Activated naive CD4-positive, alpha-beta T cell treated with Interleukin-2 at 50 U/mL for 16 hours (primary cell): ENCODE measurements around the gene PRELP.
A peak's percentile ranks its signal among the peaks of the same experiment; 100 is the strongest.
"Not testable (repeated sequence)": the region's sequence is repeated elsewhere in the genome, so short reads cannot be mapped to it uniquely, and the experiment has no call there.

Source experiments
- DNase-seq: peaks from one replicate; pipeline ENCODE4 v3.0.0-alpha.2; 2020

PRELP gene

DNA sequence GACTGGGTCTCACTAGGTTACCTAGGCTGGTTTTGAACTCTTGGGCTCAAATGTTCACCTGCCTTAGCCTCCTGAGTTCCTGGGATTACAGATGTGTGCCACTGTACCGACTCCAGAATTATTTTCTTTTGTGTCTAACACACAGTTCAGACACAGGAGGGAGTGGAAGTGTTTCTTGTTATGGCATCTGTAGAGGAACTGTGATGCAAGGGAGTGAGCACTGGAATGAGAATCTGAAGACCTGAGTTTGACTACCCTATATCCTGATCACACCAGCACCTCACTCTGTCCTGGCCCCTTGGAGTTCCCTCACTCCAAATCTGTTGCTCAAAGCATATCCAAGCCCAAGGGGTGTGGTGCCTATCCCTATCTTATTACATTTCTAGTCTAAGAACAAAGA, 33.5 kb downstream of the PRELP start:
- no peak for DNase-seq

DNA sequence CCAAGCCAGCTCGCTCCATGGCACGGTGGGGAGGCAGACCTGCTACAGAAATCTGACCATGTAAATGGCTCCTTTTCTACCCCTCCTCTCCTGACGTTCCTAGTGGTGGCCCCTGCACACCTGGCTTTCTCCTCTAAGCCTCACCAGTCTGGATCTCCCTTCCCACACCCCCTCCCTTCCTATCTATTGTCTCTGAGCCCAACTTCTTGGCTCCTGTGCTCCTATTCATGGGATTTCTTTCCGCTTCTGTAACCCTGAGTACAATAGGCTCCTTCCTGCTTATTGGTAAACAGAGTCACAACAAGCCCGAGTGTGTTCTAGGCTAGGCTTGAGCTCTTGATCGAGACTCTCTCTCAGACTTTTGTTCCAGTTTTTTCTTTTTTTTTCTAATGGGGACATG, 35.9 kb downstream of the PRELP start:
- no peak for DNase-seq

DNA sequence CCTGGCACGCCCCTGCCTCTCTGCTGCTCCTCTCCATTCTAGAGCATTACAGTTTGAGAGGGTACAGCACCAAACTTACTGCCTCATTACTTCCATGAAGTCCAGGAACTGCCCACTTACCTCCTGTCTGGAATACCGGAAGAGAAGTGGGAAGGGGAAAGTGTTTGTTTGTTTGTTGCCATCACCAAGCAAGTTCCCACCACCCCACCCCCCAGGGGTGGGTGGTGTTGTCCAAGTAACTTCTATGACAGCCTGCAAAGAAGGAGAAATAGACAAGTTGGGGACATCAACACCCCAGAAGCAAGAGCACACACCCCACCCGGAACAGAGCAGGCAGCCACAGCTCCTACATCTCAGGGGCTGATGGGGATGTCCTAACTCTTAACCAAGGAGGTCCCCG, 36.3 kb downstream of the PRELP start:
- no peak for DNase-seq

DNA sequence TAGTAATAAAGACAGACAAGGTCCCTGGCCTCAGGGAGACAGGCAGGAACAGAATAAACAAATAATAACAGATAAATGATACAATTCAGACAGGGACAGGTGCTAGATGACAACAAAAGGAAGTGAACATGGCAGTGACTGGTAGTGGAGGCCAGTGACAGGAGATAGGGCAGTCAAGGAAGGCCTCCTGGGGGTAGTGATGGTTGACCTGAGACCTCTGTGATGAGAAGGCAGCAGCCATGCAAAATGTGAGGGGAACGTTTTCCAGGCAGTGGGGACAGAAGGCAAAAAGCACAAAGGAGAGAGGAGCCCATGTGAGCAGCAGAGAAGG, 36.9 kb downstream of the PRELP start:
- no peak for DNase-seq

DNA sequence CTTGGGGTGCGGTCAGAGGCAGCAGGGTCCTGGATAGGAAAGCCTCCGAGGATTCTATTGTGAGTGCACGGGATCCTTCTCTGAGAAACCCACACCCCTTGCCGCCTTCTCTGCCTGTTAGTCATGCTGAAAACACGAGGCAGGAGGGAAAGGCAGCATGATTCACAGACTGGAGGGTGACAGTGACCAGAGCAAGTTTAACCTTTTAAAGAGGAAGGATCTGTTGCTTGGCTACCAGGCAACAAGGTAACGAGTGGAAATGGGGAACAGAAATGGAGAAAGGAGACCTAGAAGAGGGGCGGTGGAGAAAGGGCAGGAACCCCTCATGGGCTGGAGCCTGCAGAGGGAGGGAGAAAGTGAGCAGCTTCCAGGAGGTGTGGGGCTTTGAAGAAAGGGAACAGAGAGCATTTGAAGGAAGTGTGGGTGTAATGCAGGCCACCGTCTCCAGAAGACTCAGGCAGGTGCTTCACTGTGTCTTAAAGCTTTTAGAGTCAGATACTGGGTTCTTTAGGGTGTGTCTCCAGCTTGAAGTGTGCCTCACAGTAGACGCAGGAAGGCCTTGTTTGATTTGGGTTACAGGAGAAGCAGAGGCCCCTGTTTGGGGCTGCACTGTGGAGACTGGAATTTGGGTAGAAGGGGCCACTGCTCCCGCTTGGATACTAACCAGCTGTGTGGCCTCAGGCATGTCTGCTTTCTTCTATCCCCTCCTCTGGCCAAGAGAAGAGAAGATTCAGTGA, 37.4 kb downstream of the PRELP start:
- DNase-seq, result peak; percentile 17

DNA sequence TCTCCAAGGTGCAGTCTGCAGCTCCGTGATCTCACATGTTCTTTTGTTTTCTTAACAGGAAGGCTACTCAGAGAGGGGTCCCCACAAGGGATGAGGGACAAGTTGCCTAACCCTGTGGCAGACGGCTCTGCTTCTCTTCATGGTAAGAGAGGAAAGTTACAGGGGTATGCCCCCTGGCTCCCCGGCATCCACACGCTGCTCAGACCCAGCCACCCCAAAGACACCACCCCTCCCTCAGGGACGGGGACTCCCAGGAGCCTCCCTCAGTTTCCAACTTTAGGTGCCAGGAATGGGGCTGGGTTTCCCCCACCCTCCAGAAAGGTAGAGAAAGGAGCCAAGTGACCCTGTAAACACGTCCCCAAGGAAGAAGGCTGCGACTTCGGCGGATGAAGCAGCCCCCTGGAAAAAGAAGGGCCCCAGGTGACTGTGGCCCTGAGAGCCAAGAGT, 38.0 kb downstream of the PRELP start:
- no peak for DNase-seq

DNA sequence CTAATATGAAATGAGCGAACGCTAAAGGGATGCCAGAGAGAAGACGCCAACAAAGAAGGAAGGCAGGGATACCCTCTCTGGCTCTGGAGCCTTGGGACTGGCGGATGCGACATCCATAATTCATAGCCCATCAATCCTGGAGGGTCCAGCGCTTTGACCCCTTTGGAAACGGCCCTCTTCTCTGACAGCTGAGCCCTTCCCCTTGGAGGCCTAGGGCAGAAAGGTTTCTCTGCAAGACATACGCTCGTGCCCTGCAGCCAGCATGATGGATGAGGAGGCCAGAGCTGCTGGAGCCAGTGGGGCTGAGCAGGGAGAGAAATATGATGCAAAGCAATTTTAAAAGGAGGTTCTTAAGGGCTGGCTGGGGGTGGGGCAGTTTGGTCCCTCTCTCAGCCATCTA, 40.6 kb downstream of the PRELP start:
- no peak for DNase-seq

DNA sequence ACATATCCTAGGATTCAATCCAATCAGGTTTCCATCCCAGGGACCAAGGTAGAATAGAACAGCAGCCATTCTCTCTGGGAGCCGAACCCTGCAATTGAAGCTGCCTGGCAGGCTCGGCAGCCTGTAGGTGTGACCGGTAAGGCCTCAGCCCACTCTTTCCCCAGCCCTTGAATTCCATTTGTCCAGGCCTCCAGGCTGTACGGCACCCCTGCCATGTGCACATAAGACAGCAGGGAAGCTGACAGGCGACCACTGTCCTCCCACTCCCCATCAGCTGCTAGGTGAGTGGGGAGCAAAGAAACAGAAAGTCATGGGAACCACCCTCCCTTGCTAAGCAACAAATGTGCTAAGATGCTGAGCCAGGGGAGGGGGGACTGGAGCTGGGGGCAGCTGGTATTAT, 41.3 kb downstream of the PRELP start:
- no peak for DNase-seq

DNA sequence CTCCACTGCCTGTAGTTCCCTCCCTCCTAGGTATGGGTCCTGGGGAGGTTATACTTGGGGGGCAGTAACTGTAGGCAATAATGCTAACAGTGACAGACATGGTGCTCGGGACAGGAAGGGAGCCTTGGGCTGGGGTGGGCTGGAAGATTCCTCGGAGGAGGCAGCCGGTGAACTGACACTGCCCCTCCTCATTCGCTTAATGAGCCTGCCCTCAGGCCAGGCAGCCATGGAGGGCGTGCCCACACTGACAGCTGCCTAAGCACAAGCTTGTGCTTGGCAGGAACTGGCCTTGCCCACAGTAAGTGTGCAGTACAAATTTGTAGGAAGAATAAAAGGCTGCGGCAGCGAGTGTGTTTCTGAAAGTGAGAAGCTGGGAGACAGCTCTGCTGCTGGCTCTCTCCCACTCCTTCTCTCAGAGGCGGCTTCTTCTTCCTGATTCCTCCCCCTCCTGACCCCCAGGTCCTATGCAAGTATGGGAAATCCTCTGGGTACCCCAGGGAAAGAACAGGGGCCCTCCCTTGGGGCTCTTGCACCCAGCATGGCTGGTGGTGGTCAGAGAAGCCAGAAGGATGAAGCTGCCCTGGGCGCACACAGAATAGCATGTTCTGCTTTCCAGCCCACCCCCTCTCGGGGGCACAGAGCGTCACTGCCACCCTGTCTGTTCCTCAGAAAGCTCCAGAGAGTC, 42.0 kb downstream of the PRELP start:
- no peak for DNase-seq

DNA sequence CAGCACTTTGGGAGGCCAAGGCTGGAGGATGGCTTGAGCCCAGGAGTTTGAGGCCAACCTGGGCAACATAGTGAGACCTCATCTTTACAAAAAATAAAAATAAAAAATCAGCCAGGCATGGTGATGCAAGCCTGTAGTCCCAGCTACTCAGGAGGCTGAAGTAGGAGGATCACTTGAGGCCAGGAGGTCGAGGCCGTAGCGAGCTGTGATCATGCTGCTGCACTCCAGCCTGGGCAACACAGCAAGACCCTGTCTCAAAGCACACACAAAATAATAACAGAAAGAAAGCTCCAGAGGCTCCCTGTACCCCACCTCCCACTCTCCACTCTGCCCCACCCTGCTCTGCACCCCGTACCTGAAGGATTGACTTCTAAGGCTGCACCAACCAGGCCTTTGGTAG, 42.5 kb downstream of the PRELP start:
- not testable (repeated sequence) for DNase-seq

DNA sequence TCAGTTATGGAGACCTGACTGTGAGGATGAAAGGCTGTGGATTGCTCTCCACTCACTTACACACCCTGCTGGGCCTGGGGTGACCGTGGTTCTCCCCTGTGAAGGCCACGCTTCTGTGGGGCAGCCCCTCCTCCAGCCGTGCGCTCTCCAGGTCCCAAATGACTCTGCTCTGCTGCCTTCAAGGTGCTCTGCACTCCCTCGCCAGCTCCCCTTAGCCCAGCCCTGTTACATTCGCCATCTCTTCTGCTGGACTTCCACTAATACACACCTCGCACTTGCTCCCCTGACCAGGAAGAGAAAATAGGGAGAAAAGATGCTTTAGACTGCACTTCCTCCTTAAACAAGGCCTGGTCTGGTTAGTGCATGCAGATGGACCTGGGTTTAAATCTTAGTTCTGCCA, 42.9 kb downstream of the PRELP start:
- DNase-seq, result no peak

DNA sequence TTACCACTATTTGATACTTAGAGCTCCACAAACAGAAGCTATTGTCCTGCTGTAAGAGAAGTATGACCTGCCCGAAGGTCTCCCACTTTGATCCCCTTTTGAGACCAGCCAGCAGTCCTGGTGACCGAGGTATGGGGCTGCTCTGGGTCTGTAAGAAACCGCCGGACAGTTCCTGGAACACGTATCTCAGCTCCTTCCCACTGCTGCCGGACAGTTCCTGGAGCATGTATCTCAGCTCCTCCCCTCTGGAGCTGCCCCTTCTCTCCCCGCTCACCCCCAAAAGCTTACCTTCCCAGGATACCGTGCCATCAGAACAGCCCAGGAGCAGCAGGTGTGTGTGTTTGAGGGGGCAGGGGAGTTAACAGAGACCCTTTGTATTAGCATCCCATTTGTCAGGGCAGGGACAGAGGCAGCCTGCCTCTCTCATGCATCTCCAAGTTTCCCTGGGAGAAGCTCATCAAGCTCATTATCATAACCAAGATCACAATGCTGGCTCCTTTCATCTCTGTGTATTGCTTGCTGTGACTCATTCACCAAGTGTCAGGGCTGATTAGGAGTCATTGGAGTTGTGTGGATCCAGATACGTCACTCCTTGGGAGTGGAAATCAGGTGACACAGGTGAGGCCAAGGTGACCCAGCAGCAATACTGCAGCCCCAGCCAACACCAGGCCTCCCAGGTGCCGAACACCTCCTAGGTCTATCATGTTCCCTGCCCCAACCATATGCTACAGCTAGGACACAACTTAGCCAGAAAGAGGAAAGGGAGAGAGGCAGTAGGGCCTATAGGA, 43.6 kb downstream of the PRELP start:
- DNase-seq, result no peak

DNA sequence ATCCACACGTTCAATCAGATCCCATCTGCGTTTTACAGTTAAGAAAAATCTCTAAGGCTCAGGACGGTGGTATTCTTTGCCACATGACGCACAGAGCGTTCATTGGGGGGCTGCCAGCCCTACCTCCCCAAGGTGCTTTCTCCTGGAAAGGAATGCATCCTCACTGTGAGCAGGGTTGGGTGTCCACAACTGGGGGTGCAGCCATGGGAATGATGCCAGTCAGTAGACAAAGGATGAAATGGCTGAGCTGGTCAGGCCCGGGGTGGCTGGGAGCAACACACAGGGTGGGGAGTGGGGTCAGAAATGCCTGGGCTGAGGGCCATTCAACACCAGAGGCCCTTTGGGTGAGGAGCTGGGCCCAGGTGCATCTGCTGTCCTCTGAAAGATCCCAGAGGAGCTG, 44.3 kb downstream of the PRELP start:
- no peak for DNase-seq

DNA sequence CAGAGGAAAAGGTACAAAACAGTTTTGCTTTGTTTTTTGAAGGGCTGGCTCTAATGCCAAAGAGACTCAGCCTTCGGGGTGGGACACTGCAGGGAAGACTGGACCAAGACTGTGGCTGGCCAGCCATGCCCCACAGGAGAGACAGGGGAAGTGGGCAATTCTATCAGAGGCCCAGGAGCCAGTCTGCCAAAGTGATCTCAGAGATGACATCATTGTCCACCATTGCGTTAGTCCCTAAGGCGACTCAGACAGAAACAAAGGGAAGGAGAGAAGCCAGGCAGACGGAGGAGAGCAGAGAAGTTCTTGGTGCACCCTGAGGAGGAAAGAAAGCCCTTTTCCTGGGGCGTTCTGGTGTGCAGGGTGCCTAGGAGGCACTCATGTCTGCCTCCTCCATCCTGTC, 44.7 kb downstream of the PRELP start:
- DNase-seq, result no peak

DNA sequence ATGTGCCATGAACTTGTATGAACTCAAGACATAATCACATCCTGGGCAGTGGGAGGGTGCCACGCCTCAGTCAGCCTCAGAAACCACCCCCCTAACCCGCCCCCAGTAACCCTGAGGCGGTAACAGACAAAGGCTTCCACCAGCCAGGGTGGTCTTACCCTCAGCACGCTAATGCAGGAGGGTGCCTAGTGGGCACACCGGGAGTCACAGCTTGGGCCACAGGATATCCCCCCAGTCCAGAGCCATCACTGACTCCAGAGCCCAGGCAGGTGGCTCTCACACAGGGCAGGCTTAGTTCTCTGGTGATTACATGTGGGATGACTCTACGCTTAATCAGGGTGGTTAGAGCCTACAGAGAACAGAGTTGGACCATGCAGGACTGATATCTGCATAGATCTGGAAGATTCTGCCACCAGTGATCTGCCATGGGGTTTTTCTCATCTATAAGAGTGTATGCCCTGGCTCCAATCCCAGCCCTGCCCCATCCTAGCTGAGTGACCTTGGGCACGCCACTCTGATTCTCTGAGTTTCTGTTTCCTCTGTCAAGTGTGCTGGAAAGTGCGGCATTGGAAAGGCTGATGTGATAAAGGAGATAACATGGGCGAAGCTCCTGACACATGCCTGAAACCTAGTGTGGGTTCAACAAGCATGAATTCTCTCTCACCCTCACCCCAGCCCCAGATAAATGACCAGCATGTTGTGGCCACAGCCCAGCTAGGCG, 45.6 kb downstream of the PRELP start:
- DNase-seq, result no peak

DNA sequence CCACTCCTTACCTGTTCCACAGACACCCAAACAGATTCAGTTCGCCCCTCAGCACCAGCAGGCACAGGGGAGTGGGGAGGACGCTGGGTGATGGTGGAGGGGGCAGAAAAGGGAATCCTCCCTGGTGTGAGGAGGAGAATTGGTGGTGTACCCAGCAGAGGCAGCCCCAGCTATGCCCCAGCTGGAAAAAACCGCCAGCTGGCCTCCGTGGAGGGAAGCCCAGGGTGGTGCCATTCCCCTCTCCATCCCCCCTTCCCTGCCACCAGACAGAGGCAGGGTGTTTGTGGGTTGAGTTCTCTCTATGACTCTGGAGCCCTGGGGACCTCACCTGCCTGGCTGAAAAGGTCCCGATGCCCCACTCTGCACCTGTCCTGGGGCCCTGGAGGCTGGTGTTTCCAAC, 46.2 kb downstream of the PRELP start:
- DNase-seq, result no peak

DNA sequence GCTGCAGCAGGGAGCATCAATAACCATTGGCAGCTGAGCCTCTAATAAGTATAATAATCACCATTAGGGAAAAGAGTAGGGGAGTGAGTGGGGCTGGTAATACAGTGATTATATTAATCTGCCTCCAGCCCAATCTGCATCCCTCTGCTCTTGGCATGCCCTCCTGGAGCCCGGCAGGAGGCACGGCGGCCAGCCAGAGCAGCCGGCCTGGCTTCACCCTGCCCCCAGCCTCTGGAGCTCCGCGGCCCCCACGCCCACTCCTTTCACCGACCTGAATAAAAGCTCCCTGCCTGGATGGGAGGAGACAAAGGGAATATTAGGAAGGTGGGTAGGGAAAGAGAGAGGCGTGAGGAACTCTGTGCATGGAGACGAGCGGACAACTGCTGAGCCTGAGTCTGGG, 46.6 kb downstream of the PRELP start:
- no peak for DNase-seq

DNA sequence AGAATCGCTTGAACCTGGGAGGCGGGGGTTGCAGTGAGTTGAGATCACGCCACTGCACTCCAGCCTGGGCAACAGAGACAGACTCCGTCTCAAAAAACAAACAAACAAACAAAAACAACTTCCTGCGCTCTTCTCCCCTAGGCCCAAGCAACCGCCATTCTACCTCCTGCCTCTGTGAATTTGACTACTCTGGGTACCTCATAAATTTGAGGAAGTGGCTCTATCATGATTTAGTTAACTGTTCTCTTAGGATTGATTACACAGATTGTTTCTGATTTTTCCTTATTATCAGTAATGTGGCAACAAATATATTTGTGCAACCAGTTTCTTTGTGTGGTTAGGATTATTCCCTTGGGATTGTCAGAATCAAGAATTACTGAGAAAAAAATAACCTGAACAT, 48.1 kb downstream of the PRELP start:
- no peak for DNase-seq

DNA sequence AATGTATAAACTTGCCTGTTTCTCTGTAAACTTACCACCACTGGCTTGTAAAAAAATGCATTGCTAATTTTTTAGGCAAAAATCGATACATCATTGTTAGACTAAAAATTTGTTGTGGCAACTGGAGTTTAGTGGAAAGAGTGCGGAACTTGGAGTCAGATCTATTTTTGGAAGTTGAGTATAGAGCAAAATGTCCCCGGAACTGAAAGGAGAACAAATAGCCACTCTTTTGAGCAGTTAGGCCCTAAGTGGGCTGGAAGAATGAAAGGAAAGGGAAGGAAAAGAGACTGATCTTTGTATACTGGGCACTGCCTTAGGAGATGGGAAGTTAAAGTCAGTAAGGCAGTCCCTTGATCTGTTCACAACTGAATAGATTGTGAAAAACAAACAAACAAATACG, 48.5 kb downstream of the PRELP start:
- no peak for DNase-seq

DNA sequence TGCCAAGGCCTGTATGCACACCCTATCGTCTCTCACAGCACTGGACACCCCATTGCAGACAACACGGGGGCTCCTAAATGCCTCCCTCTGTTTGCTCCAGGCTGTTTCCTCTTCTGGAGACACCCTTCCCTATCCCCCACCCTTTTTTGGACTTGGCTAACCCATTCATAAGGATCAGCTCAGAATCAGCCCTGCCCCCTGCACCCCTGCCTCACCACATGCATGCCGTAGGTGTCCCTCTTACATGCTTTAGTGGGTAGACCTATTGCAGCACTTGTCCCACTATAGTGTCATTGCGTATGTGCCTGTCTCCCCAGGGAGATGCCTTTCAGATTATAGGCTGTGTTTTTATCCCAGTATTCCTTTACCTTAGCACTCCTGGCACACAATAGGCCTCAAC, 49.2 kb downstream of the PRELP start:
- DNase-seq, result no peak

DNA sequence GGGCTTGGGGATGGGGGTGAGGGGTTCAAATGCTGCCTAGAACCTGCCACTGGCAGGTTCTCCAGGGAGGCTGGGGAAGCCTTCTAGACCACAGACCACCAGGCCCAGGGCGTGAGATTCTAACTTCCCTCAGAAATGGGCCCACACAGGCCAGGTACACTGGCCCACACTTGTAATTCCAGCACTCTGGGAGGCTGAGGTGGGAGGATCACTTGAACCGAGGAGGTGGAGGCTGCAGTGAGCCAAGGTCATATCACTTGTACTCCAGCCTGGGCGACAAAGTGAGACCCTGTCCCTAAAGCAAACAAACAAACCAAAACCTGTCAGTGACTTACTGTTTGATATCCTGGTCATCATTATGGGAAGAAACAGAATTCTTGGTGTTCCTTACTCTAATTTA, 50.1 kb downstream of the PRELP start:
- no peak for DNase-seq

DNA sequence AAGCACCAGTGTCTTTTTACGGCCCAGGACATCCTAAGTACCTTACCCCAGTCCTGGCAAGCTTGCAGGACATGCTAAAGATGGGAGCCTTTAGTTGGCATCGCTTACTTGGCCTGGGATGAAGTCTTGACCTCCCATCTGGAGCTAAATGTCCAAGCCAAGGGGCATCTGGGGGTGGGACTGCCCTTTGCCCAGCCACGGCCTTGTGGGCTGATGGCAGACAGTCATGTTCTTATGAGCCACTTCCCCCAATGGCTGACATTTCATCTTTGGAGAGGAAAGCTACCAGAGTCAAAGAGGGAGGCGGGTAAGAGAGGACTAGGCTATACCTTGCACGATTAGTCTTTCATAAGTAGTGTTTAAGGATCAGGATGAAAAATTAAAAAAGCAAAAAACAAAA, 50.5 kb downstream of the PRELP start:
- DNase-seq, result no peak

DNA sequence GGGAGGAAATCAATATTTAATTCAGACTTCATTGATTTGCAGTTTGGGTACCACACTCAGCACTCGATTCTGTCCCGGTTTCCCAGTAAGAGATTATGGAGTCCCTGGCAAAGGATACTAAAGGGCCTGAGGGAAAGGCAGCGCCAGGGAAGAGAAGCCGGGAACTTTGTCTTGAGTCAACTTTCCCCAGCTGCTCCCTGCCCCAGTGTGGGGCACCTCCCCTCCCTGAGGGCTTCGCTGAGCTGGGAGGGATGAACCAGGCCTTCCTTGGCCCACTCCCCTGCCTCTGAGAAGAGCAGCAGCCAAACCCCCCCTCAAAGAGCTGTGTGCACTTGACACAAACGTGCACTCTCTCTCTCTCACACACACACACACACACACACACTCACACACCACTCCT, 51.0 kb downstream of the PRELP start:
- no peak for DNase-seq

DNA sequence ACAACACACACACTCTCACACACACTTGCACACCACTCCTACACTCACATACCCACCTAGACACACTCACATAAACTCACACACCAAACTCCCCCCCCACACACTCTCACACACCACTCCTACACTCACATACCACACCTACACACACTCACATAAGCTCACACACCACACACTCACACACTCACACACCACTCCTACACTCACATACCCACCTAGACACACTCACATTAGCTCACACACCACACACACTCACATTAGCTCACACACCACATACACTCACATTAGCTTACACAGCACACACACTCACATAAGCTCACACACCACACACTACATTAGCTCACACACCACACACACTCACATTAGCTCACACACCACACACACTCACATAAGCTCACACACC, 51.4 kb downstream of the PRELP start:
- DNase-seq, result no peak
